GM20431 (cell line): ENCODE measurements around the gene TRANK1.
"Not testable (repeated sequence)": the region's sequence is repeated elsewhere in the genome, so short reads cannot be mapped to it uniquely, and the experiment has no call there.

Source experiments
- in situ Hi-C: fragments of 300-500 bp; cut with MseI, MboI; formaldehyde crosslinking; loops from one replicate; pipeline ENCODE4 v1.15.0; 2020; ENCODE audit warnings: low sequenced_read_pairs; ENCODE audit not compliant: unreplicated experiment

The TRANK1 gene

DNA sequence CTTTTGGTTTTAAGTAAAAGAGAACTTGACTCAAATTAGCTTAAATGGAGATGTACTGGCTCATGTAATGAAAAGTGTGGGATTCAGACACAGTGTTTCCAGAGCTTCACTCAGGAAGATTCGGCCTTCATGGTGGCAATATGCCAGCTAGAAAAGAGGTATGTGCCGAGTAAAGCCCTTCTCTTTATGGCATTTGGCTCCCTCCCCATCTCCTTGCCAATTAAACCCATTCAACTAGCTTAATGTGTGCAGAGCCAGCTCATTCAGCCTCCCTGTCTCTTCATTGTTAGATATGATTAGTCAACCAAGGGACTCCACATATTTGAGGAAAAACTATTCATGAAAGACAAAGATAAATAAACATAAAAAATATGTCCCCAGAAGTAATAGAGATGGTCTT is 15.0 kb upstream of the TRANK1 start:
- in situ Hi-C loops: loop anchor here (25.0 kb wide), 1 partner anchor 223 kb away; no protein-coding TSS in a partner anchor

GRCh38 chr3:36957862-36958686 is 13.2 kb upstream of the TRANK1 start:
- in situ Hi-C loops: loop anchor here (25.0 kb wide), 1 partner anchor 221 kb away; no protein-coding TSS in a partner anchor

DNA sequence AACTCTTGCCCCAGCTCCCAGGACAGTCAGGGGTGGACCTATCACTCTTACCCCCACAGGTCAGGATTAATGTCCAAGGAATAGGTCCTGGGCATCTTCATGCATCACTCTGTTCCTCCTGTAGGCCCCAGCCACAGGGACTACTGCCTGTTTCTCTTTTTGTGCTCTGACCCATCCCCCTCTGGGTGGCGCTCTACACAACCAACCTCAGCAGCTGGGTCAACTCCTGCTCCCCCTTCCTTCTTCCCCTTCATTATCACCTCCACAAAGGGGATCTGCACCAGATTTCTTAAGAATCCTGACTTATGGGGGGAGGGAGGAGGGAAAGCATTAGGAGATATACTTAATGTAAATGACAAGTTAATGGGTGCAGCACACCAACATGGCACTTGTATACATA is 12.2 kb upstream of the TRANK1 start:
- in situ Hi-C loops: loop anchor here (25.0 kb wide), 1 partner anchor 220 kb away; no protein-coding TSS in a partner anchor

GRCh38 chr3:36956155-36956554 is 11.3 kb upstream of the TRANK1 start:
- in situ Hi-C loops: loop anchor here (25.0 kb wide), 1 partner anchor 219 kb away; no protein-coding TSS in a partner anchor

DNA sequence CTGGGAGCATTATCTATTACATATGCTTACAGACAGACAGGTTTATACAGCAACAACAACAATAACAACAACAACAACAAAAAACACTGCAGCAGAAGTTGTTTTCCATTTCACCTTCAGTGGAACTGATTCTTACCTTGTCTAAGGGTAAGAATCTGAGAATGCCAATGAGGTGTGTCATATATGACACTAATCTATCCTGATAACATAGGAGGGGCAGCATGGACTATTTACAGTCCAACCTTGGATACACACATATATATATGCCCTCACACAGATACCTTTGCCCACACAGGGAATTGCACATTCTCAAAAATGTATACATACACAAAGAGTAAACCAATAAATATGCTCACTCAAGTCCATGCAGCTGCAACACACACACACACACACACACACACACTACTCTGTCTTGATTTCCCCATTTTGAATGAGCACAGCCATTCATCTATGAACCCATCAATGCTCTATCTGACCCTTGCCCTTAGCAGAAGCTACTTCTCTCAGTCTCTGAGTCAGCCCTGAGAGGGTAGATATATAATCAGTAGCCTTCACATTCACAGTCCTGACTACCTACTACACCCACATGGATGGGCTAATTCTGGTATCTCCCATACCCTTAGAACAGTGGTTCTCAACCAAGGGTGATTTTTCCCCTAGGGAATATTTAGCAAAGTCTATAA is 9.7 kb upstream of the TRANK1 start:
- in situ Hi-C loops: loop anchor here (25.0 kb wide), 1 partner anchor 217 kb away; no protein-coding TSS in a partner anchor

GRCh38 chr3:36947814-36948213 is 3.0 kb upstream of the TRANK1 start:
- in situ Hi-C loops: not testable (repeated sequence)

DNA sequence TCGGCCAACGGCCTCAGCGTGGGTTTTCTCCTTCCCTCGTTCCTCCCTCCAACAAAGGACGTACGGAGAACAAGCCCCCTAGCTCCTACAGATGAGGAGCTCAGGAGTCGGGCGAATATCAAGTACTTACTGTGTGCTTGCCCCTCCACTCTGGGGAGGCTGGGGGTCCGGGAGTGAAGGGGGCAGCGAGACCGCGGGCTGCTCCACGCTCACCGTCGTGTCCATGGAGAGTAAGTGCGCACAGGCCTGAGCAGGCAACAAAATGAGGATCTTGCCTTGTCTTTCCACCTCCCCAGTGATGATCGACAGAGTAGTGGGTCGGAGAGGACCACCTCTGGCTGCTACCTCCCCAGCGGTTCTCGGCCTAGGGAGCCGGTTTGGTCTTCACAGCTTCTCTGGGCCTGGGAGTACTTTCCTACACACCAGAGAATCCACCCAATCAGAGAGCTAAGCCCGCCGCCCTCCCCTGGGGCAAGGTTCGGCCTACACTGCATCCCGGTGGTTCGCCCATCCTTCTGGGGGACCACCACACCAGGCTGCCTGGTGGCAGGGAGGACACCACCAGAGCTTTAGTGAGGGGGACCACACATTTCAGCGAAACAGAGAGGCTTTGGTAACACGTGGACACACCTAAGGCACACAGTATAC is 603 bp upstream of the TRANK1 start:
- in situ Hi-C loops: no loop called here

DNA sequence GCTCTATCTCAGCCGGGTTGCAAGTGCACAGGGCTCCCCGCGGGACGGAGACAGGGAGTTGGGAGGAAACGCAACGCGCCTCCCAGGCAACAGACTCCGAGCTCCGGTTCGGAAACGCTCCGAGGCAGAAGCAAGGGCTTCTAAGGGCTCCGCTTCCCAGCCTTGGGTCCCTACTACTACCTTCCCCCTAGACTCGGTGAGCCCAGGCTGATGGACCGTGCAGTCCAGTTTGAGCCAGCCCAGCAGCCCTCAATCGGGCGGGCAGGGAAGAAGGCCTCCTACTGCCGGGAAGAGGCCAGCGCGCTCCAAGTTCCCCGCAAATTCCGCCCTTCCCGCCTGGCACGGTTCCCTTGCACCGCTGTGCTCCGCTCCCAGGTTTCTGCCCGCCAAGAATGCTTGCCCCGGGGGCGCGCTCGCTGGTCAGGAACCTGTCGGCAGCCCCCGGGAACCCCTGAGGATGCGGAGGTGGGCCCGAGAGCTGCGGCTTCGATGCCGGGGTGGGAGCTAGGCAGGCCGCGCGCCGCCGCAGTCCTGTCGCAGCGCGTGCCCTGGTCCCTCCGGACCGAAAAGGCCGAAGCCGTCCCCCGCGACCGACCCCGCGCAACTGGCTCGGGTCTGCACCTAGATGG is 728 bp downstream of the TRANK1 start:
- in situ Hi-C loops: no loop called here

GRCh38 chr3:36943601-36944000 is 1.3 kb downstream of the TRANK1 start:
- in situ Hi-C loops: no loop called here

- in situ Hi-C loops: no loop called here
These were observed 2.1 kb downstream of the TRANK1 start for GRCh38 chr3:36942638-36943248.

- in situ Hi-C loops: no loop called here
These were observed 3.2 kb downstream of the TRANK1 start for GRCh38 chr3:36941658-36942057.

GRCh38 chr3:36941162-36941561 is 3.7 kb downstream of the TRANK1 start:
- in situ Hi-C loops: no loop called here

- in situ Hi-C loops: no loop called here
These were observed 7.4 kb downstream of the TRANK1 start for GRCh38 chr3:36937492-36937891.

GRCh38 chr3:36933540-36934296 is 11.1 kb downstream of the TRANK1 start:
- in situ Hi-C loops: no loop called here

GRCh38 chr3:36931424-36931823 is 13.4 kb downstream of the TRANK1 start:
- in situ Hi-C loops: not testable (repeated sequence)

DNA sequence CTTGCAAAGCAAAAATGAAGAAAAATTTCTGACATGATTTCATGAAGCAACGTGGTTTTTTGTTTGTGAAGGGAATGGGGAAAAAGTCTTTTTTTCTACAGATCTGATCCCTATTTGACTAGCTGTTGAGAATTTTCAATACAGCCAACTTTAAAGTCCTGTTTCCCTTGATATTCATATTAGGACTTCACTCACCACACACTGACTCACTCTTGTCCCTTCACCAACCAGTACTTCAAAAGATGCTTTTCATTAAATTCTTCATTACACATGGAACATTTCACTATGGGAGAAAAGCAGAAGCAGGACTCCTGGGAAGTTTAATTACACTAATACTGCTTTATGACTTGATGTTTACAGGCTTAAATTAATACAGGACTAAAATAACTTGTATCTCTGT is 16.6 kb downstream of the TRANK1 start:
- in situ Hi-C loops: no loop called here

GRCh38 chr3:36926292-36926897 is 18.5 kb downstream of the TRANK1 start:
- in situ Hi-C loops: no loop called here

- in situ Hi-C loops: no loop called here
These were observed 19.9 kb downstream of the TRANK1 start for GRCh38 chr3:36924744-36925521.
